Endothelial cell of umbilical vein (primary cell): ENCODE data around the gene LRG1. TPM values are rescaled to one million over a fixed set of nuclear protein-coding genes. Genes with fewer than 3 reads are reported as not detected.
"Not testable (repeated sequence)": the region's sequence is repeated elsewhere in the genome, so short reads cannot be mapped to it uniquely, and the experiment has no call there.

Source experiments
- BruUV-seq: library from RNA; stranded (reverse); fragments of 400-500 nt; replicated peaks from 2 replicates; lab custom pipeline; 2021; lab: Mats Ljungman, UMichigan
- CTCF ChIA-PET: fragments of 300-600, 350-600 bp; sonication (Branson Sonifier 250); formaldehyde crosslinking; loops from one replicate; lab custom pipeline; 2021; ENCODE audit warnings: antibody characterized with exemption, inconsistent platforms; lab: Charles Lee
- POLR2A ChIA-PET: fragments of 300-600, 350-600 bp; sonication (Branson Sonifier 250); formaldehyde crosslinking; loops from one replicate; lab custom pipeline; 2021; ENCODE audit warnings: antibody characterized with exemption, inconsistent platforms; lab: Charles Lee
- DNase-seq: peaks from one replicate; pipeline ENCODE4 v3.0.0-alpha.2; 2011; ENCODE audit warnings: low read depth, low spot score
- FAIRE-seq: peaks from 2 replicates; lab custom pipeline; 2011; peaks lifted over from hg19 to GRCh38; lab: Jason Lieb, UNC
- H2AFZ ChIP-seq: 2 replicates; pipeline ENCODE4 v1.6.0; 2012; ENCODE audit warnings: low read depth, low read length, control low read depth, inconsistent platforms
- H3K27ac ChIP-seq: 2 replicates; pipeline ENCODE4 v1.5.1; 2011; ENCODE audit warnings: low read depth, mild to moderate bottlenecking, control low read depth, low read length, moderate library complexity; ENCODE audit not compliant: insufficient read depth
- H3K27me3 ChIP-seq, 2 experiments: 2 replicates each; pipeline versions ENCODE4 v1.6.0 to v1.6.1; 2011; ENCODE audit warnings: low read length in 2 of 2, mixed read lengths in 1 of 2; ENCODE audit not compliant: control insufficient read depth in 2 of 2, insufficient read depth in 2 of 2
- H3K36me3 ChIP-seq, 2 experiments: 2 replicates in 1 of 2; 3 replicates in 1 of 2; pipeline ENCODE4 v1.5.1; 2011; ENCODE audit warnings: low read length in 2 of 2, mild to moderate bottlenecking in 1 of 2, moderate library complexity in 1 of 2; ENCODE audit not compliant: control insufficient read depth in 2 of 2, insufficient read depth in 2 of 2; ENCODE audit errors: extremely low read depth in 1 of 2
- H3K4me1 ChIP-seq: 3 replicates; pipeline ENCODE4 v1.5.1; 2011; ENCODE audit warnings: mild to moderate bottlenecking, low read length; ENCODE audit not compliant: control insufficient read depth, insufficient read depth; ENCODE audit errors: extremely low read depth
- H3K4me2 ChIP-seq: 2 replicates; pipeline ENCODE4 v1.6.1; 2011; ENCODE audit warnings: low read length, control low read depth, mixed read lengths; ENCODE audit not compliant: insufficient read depth
- H3K4me3 ChIP-seq, 3 experiments: fragments of 200-600 bp in 1 of 3; sonication (generic), shearing (Covaris generic) in 1 of 3; replicated peaks in 1 of 3; 2 replicates each; pipeline ENCODE4 v1.5.1; 2011 to 2016; ENCODE audit warnings: control low read depth in 3 of 3, low read length in 3 of 3, mild to moderate bottlenecking in 2 of 3, inconsistent platforms in 1 of 3, low read depth in 1 of 3, moderate library complexity in 1 of 3; ENCODE audit not compliant: insufficient read depth in 1 of 3
- H3K79me2 ChIP-seq: 2 replicates; pipeline ENCODE4 v1.6.0; 2012; ENCODE audit warnings: low read length, inconsistent platforms; ENCODE audit not compliant: control insufficient read depth, insufficient read depth
- H3K9ac ChIP-seq: replicated peaks from 2 replicates; pipeline ENCODE3; 2011; ENCODE audit warnings: low read length, control low read depth; ENCODE audit not compliant: insufficient read depth; ENCODE audit errors: extremely low read depth
- H3K9me1 ChIP-seq: replicated peaks from 3 replicates; pipeline ENCODE4 v1.6.0; 2011; ENCODE audit warnings: mild to moderate bottlenecking, low read length; ENCODE audit not compliant: control insufficient read depth, insufficient read depth; ENCODE audit errors: extremely low read depth
- H3K9me3 ChIP-seq: replicated peaks from 2 replicates; pipeline ENCODE4 v1.5.1; 2012; ENCODE audit warnings: low read length, inconsistent platforms; ENCODE audit not compliant: control insufficient read depth, insufficient read depth
- H4K20me1 ChIP-seq: replicated peaks from 2 replicates; pipeline ENCODE3; 2011; ENCODE audit warnings: mild to moderate bottlenecking, low read length; ENCODE audit not compliant: control insufficient read depth, insufficient read depth; ENCODE audit errors: extremely low read depth
- CTCF ChIP-seq, 2 donors: IDR thresholded peaks; 1 replicate in 1 of 2; 2 replicates in 1 of 2; pipeline ENCODE4 v1.5.1; 2011; ENCODE audit warnings: low read length in 2 of 2, mild to moderate bottlenecking in 2 of 2, moderate library complexity in 2 of 2, control low read depth in 1 of 2, inconsistent platforms in 1 of 2, low read depth in 1 of 2; ENCODE audit not compliant: insufficient read depth in 1 of 2; ENCODE audit errors: extremely low read depth in 1 of 2
- EZH2 ChIP-seq: IDR thresholded peaks from 2 replicates; pipeline ENCODE4 v1.6.1; 2012; ENCODE audit warnings: borderline replicate concordance, low read depth, mild to moderate bottlenecking, moderate library complexity, low read length, inconsistent platforms; ENCODE audit not compliant: severe bottlenecking
- FOS ChIP-seq: IDR thresholded peaks from 2 replicates; pipeline ENCODE4 v1.6.1; 2011; ENCODE audit warnings: mild to moderate bottlenecking, low read length, moderate library complexity, borderline replicate concordance; ENCODE audit not compliant: insufficient read depth
- MYC ChIP-seq: IDR thresholded peaks from one replicate; pipeline ENCODE4 v1.6.1; 2011; ENCODE audit warnings: mild to moderate bottlenecking, low read depth, low read length
- POLR2AphosphoS5 ChIP-seq: IDR thresholded peaks from 2 replicates; pipeline ENCODE4 v1.6.1; 2012; ENCODE audit warnings: low read depth, mild to moderate bottlenecking, control low read depth, low read length, moderate library complexity; ENCODE audit not compliant: insufficient read depth
- dilution Hi-C: fragments of 300-500 bp; cut with MboI; formaldehyde crosslinking; loops from one replicate; pipeline ENCODE4 v1.15.0; 2019; ENCODE audit warnings: low sequenced_read_pairs; ENCODE audit not compliant: extremely low pct_ligation_motif_present
- intact Hi-C: fragments of 100-400 bp; cut with micrococcal nuclease; formaldehyde crosslinking; loops from one replicate; pipeline ENCODE4 v1.10.0; 2022
- polyA plus RNA-seq, 4 experiments: library from polyadenylated mRNA; depleted of rRNA in 3 of 4; stranded (reverse) in 3 of 4; unstranded in 1 of 4; fragments of >200 nt; gene quantifications; 2 replicates each; pipeline versions ENCODE4 v1.2.1 to v1.2.3, GENCODE V29; 2011 to 2012; ENCODE audit warnings: missing spikeins in 1 of 4
- total RNA-seq: library from RNA; stranded (reverse); gene quantifications from 2 replicates; pipeline ENCODE4 v1.2.3, GENCODE V29; 2021

LRG1 gene
- total and polyA plus RNA-seq, 2 donors (not counting 3 experiments of a cell fraction or from before 2014, with no cell fraction given): 0.21 to 0.31 TPM

- ChIA-PET CTCF (no interaction called here), POLR2A (no interaction called here)
- Histone ChIP-seq H3K4me3 (no peak overlapping the region), H3K27ac (no peak overlapping the region), H3K4me2 (no peak overlapping the region), H4K20me1 (no peaks in the 10 kb centered on the region), H3K9me1 (no peaks in the 10 kb centered on the region), H3K27me3 (no peaks in the 10 kb centered on the region), H3K9ac (no peak overlapping the region), H3K9me3 (no peaks in the 10 kb centered on the region), H3K4me1 (no peaks in the 10 kb centered on the region), H3K36me3 (no peaks in the 10 kb centered on the region), H3K79me2 (no peaks in the 10 kb centered on the region), H2AFZ (no peak overlapping the region)
- intact Hi-C loops (no loop called here), dilution Hi-C loops (no loop called here)
- BruUV-seq: no TSS peak
- TF ChIP-seq CTCF (IDR thresholded peaks at IDR 0.05; ENCODE audit: extremely low read depth in 1 of 2, insufficient read depth in 1 of 2, low read depth in 1 of 2, low read length in 2 of 2): no peak
- no peak for TF ChIP-seq FOS
- no peak for TF ChIP-seq POLR2AphosphoS5
- no peak for TF ChIP-seq EZH2
- TF ChIP-seq MYC: no peak
- FAIRE-seq (no peak), DNase-seq (no peak)
Measured at GRCh38 chr19:4528843-4529242, 11.0 kb downstream of the LRG1 start.

GRCh38 chr19:4527377-4527776, 12.5 kb downstream of the LRG1 start:
- H4K20me1 ChIP-seq, H3K36me3 ChIP-seq, H3K9me1 ChIP-seq, BruUV-seq, intact Hi-C loops, H3K4me2 ChIP-seq, H3K4me1 ChIP-seq, H3K79me2 ChIP-seq, H3K27me3 ChIP-seq, H3K4me3 ChIP-seq, FAIRE-seq, H3K27ac ChIP-seq, POLR2A ChIA-PET, H3K9me3 ChIP-seq, H3K9ac ChIP-seq, H2AFZ ChIP-seq, dilution Hi-C loops, DNase-seq: not testable (repeated sequence)
- CTCF ChIA-PET: interaction anchor here (4.8 kb wide), 1 partner anchor 259 kb away, joined by 98 read pairs; no protein-coding TSS in a partner anchor
